Karpas-422 (cell line): ENCODE measurements around the gene LRP11. TPM values are rescaled to one million over a fixed set of nuclear protein-coding genes. Genes with fewer than 3 reads are reported as not detected.
A peak's percentile ranks its signal among the peaks of the same experiment; 100 is the strongest.

Experiments used
- DNase-seq: peaks from one replicate; pipeline ENCODE4 v3.0.0-alpha.2; 2015
- H2AFZ ChIP-seq: fragments of 200-600 bp; sonication (generic); 2 replicates; pipeline ENCODE4 v1.6.1; 2014; ENCODE audit warnings: antibody characterized with exemption, low read length, mixed read lengths
- H3K27ac ChIP-seq: fragments of 200-600 bp; sonication (generic); 2 replicates; pipeline ENCODE4 v1.5.1; 2014; ENCODE audit warnings: mild to moderate bottlenecking, low read length, moderate library complexity
- H3K27me3 ChIP-seq: fragments of 200-600 bp; sonication (generic); 2 replicates; pipeline ENCODE4 v1.6.1; 2014; ENCODE audit warnings: low read length, mixed read lengths
- H3K36me3 ChIP-seq: fragments of 200-600 bp; sonication (generic); 2 replicates; pipeline ENCODE4 v1.6.1; 2014; ENCODE audit warnings: low read length, mixed read lengths; ENCODE audit not compliant: insufficient read depth
- H3K4me1 ChIP-seq: fragments of 200-600 bp; sonication (generic); 2 replicates; pipeline ENCODE4 v1.6.1; 2014; ENCODE audit warnings: mild to moderate bottlenecking, low read length, mixed read lengths
- H3K4me2 ChIP-seq: fragments of 200-600 bp; sonication (generic); 2 replicates; pipeline ENCODE4 v1.6.1; 2014; ENCODE audit warnings: low read length, low read depth, mild to moderate bottlenecking; ENCODE audit not compliant: poor library complexity, severe bottlenecking
- H3K4me3 ChIP-seq: fragments of 200-600 bp; sonication (generic); 2 replicates; pipeline ENCODE4 v1.5.1; 2014; ENCODE audit warnings: mild to moderate bottlenecking, antibody characterized with exemption, low read length, mixed read lengths
- H3K79me2 ChIP-seq: fragments of 200-600 bp; sonication (generic); 2 replicates; pipeline ENCODE4 v1.6.1; 2014; ENCODE audit warnings: mild to moderate bottlenecking, low read length, mixed read lengths
- H3K9ac ChIP-seq: fragments of 200-600 bp; sonication (generic); 2 replicates; pipeline ENCODE4 v1.6.0; 2014; ENCODE audit warnings: low read length
- H3K9me2 ChIP-seq: fragments of 200-600 bp; sonication (generic), shearing (Covaris generic); replicated peaks from 2 replicates; pipeline ENCODE4 v1.6.0; 2014; ENCODE audit warnings: mild to moderate bottlenecking, low read length, moderate library complexity; ENCODE audit not compliant: insufficient read depth
- H3K9me3 ChIP-seq: fragments of 300-700, 200-600 bp; sonication (generic); 2 replicates; pipeline ENCODE4 v1.6.1; 2014; ENCODE audit warnings: low read length, mixed read lengths
- H4K20me1 ChIP-seq: fragments of 200-600 bp; sonication (generic); 2 replicates; pipeline ENCODE4 v1.6.1; 2014; ENCODE audit warnings: mild to moderate bottlenecking, antibody characterized with exemption, low read length, low read depth; ENCODE audit not compliant: insufficient read depth
- total RNA-seq: library from RNA; depleted of rRNA; stranded (reverse); fragments of >200 nt; shearing (Covaris generic); gene quantifications from 2 replicates; pipeline ENCODE4 v1.2.3, GENCODE V29; 2014; ENCODE audit warnings: low replicate concordance

Gene LRP11
- total RNA-seq, 1 experiment from 2014 or later, result 5.4 TPM

DNA sequence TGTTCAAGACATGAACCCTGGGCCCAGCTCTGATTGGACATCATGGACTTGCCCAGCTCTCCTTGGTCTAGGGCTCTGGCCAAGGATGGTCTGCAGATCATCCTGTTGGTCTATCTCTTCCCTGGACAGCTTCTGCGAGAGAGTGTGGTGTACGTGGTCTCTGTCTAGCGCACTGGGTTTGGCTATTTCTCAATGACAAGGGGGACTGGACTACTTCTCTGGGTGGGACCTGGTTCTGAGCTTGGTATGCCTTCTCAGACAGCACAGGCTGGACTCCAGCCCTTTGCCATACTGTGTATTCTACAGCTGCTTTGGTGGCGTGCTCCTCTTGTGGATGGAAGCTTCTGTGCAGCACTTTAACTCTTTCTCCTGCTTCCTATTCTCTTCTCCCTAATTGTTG, 42.2 kb upstream of the LRP11 start:
- Histone ChIP-seq H3K4me2 (no peak overlapping the region), H3K9me2 (no peaks in the 10 kb centered on the region)

DNA sequence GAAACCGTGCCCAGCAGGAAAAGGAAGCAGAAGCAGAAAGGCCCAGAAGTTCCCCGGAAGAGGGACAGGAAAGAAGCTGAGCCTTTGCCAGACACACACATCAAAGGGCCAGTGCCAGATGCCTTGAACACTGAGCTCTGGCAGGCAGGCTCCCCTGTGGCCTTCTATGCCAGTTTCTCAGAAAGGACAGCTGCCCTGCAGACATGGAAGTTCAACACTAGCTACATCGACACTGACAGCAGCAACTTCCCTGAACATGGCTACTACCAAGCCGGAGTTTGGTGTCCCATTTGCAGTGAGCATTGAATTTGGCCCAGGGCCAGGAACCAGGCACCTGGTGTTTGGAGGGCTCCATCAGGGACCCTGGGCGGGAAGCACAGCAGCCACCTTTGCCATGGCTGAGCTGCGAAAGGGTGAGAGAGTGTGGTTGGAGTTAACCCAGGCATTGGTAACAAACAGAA, 41.8 kb upstream of the LRP11 start:
- H3K79me2 ChIP-seq, result no peaks in the 10 kb centered on the region
- H4K20me1 ChIP-seq, result no peaks in the 10 kb centered on the region
- no peak overlapping the region for H2AFZ ChIP-seq
- no peak for DNase-seq
- no peaks in the 10 kb centered on the region for H3K9me2 ChIP-seq
- H3K27me3 ChIP-seq, result no peaks in the 10 kb centered on the region
- H3K4me1 ChIP-seq, result no peaks in the 10 kb centered on the region
- no peaks in the 10 kb centered on the region for H3K36me3 ChIP-seq
- H3K9me3 ChIP-seq, result no peaks in the 10 kb centered on the region
- H3K4me3 ChIP-seq, result no peak overlapping the region
- H3K4me2 ChIP-seq, result no peak overlapping the region
- H3K9ac ChIP-seq, result no peak overlapping the region
- H3K27ac ChIP-seq, result no peak overlapping the region

More for the DNA sequence above, 42.2 kb upstream of the LRP11 start:
- no peaks in the 10 kb centered on the region for H3K4me1 ChIP-seq
- H3K79me2 ChIP-seq, result no peaks in the 10 kb centered on the region
- H3K27me3 ChIP-seq, result no peaks in the 10 kb centered on the region
- no peaks in the 10 kb centered on the region for H3K9me3 ChIP-seq
- H2AFZ ChIP-seq, result no peak overlapping the region
- no peak overlapping the region for H3K4me3 ChIP-seq
- no peak for DNase-seq
- H4K20me1 ChIP-seq, result no peaks in the 10 kb centered on the region
- no peaks in the 10 kb centered on the region for H3K36me3 ChIP-seq
- no peak overlapping the region for H3K27ac ChIP-seq
- H3K9ac ChIP-seq, result no peak overlapping the region

- Histone ChIP-seq H3K4me2 (no peak overlapping the region), H3K27ac (no peak overlapping the region), H3K4me1 (no peaks in the 10 kb centered on the region), H3K79me2 (no peaks in the 10 kb centered on the region), H2AFZ (no peak overlapping the region), H3K9me2 (no peaks in the 10 kb centered on the region), H3K27me3 (no peaks in the 10 kb centered on the region), H3K36me3 (no peaks in the 10 kb centered on the region), H4K20me1 (no peaks in the 10 kb centered on the region), H3K9ac (no peak overlapping the region), H3K9me3 (no peaks in the 10 kb centered on the region), H3K4me3 (no peak overlapping the region)
- no peak for DNase-seq
Observed at GRCh38 chr6:149905371-149905910, 41.3 kb upstream of the LRP11 start.

GRCh38 chr6:149904661-149905370, 40.7 kb upstream of the LRP11 start:
- no peaks in the 10 kb centered on the region for H4K20me1 ChIP-seq
- no peaks in the 10 kb centered on the region for H3K27me3 ChIP-seq
- no peaks in the 10 kb centered on the region for H3K4me1 ChIP-seq
- H3K9ac ChIP-seq, result no peak overlapping the region
- H3K79me2 ChIP-seq, result no peaks in the 10 kb centered on the region
- no peak overlapping the region for H3K4me2 ChIP-seq
- DNase-seq, result no peak
- H3K9me2 ChIP-seq, result no peaks in the 10 kb centered on the region
- no peaks in the 10 kb centered on the region for H3K9me3 ChIP-seq
- no peaks in the 10 kb centered on the region for H3K36me3 ChIP-seq
- no peak overlapping the region for H3K4me3 ChIP-seq
- no peak overlapping the region for H2AFZ ChIP-seq
- no peak overlapping the region for H3K27ac ChIP-seq

DNA sequence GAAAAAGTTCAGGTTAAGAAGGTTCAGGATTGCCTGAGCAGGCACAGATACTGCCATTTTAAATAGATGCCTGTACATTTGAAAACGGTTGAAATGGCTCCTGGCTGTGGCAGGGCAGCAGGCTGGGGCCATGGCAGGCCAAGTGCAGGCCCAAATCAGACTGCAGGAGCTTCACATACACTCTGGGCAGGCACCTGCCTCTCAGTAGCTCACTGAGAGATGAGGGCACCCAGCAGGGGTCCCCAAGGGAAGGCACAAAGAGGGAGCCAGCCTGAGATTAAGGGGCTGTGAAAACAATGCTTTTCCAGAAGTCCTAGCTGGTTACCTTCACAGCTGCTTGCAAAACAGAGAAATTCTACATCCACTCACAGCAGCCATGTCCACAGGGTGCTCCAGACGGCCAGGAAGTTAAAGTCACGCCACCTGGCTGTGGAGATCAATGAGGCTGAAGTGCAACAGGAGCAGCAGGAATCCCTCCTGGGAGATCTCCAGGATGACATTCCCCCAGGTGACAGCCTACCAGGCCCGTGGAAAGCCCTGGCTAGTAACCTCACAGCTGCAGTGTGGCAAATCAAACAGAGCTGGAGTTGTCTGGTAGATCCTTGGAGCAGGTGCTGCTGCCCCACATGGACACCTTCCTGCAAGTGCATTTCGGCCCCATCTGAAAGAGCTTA, 39.9 kb upstream of the LRP11 start:
- no peaks in the 10 kb centered on the region for H3K27me3 ChIP-seq
- H2AFZ ChIP-seq, result no peak overlapping the region; the same call in 1 of the 2 replicates
- H3K27ac ChIP-seq, result no peak overlapping the region
- H3K36me3 ChIP-seq, result no peaks in the 10 kb centered on the region
- H3K4me2 ChIP-seq, result no peak overlapping the region
- no peaks in the 10 kb centered on the region for H3K4me1 ChIP-seq
- H3K9me3 ChIP-seq, result no peaks in the 10 kb centered on the region
- no peak overlapping the region for H3K9ac ChIP-seq
- peak; percentile 39 for DNase-seq
- H3K9me2 ChIP-seq, result no peaks in the 10 kb centered on the region
- no peaks in the 10 kb centered on the region for H4K20me1 ChIP-seq
- no peaks in the 10 kb centered on the region for H3K79me2 ChIP-seq
- H3K4me3 ChIP-seq, result no peak overlapping the region

DNA sequence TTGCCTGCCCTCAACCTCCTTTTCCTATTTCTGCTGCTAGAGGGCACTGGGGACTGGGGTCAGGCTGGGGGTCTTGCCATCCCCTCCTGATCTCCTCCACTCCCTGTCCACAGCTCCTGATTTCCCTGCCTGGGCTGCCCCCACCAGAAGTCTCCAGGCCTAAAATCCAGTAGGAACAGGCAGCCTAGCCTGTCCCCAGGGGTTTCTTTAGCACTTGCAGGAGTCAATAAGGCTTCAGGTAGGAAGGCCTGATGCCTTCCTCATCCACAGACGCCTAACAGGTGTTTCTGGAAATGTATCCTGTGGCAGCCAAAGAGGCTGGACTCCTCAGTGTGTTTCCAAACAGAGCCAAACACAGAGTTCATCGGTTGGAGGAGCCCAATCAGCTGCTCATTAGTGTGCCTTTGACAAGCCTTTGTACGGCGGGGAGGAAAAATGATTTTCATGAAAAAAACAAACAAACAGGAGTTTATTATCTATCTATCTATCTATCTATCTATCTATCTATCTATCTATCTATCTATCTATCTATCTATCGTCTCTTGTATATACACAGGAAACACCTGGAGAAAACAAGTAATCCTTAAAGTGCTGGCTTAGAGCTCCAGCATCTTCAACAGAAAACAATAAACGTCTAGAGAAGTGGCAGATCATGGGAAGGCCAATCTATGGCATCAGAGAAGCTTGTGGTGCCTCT, 37.4 kb upstream of the LRP11 start:
- no peak overlapping the region for H3K9ac ChIP-seq
- no peak for DNase-seq

DNA sequence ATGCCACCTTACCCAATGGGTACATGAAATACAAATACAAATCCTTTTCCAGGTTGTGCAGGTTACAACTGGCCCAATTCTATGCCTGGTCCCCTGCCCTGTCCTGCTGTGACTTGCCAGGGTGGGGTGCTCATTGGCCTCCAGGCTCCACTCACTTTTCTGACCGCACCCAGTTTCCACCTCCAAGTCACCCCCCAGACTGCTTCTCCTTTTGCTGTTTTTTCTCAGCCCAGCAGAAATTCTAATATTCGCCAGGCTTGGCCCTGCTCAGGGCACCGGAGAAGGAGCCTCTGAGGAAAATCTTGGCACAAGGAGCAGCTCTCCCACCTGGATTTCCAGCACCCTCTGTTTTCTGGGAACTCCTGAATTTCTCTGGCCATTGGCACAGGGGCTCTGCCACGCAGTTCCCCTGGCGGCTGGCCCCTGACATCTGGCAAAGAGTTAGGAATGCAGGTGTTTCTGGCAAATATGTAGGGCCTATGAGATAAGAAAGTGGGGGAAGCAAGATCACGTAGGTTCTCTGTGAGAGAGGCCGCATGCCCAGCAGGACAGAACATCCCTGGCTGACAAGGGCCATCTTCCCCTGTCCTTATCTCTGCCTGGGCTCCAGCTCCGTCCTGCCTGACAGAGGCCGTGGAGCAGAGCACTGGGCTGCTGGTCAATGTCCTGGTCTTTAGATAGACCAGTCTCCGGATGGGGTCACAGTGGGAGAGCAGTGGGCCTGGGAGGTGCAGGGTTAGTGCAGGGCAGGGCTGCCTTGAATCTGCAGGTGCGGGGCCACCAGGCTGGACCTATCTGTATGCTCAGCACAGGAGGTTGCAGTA, 36.7 kb upstream of the LRP11 start:
- no peaks in the 10 kb centered on the region for H3K27me3 ChIP-seq
- H3K79me2 ChIP-seq, result no peaks in the 10 kb centered on the region
- H3K9ac ChIP-seq, result no peak overlapping the region
- no peak overlapping the region for H3K4me3 ChIP-seq
- no peaks in the 10 kb centered on the region for H3K9me2 ChIP-seq
- H2AFZ ChIP-seq, result no peak overlapping the region
- H3K4me1 ChIP-seq, result peaks cover 5% of the 10 kb centered on the region
- DNase-seq, result peak; percentile 19
- no peaks in the 10 kb centered on the region for H3K36me3 ChIP-seq
- H3K9me3 ChIP-seq, result no peaks in the 10 kb centered on the region
- no peaks in the 10 kb centered on the region for H4K20me1 ChIP-seq
- H3K4me2 ChIP-seq, result no peak overlapping the region
- H3K27ac ChIP-seq, result no peak overlapping the region

More for the DNA sequence above, 37.4 kb upstream of the LRP11 start:
- Histone ChIP-seq H3K4me3 (no peak overlapping the region), H3K4me2 (no peak overlapping the region), H3K9me2 (no peaks in the 10 kb centered on the region), H3K27me3 (no peaks in the 10 kb centered on the region), H3K4me1 (peaks cover 5% of the 10 kb centered on the region), H3K36me3 (no peaks in the 10 kb centered on the region), H4K20me1 (no peaks in the 10 kb centered on the region), H3K9me3 (no peaks in the 10 kb centered on the region), H3K79me2 (no peaks in the 10 kb centered on the region), H3K27ac (no peak overlapping the region), H2AFZ (no peak overlapping the region)
